BLaER1 (cell line): ENCODE results near the gene GAL3ST1.
"Not testable (repeated sequence)": the region's sequence is repeated elsewhere in the genome, so short reads cannot be mapped to it uniquely, and the experiment has no call there.

ENCODE experiments used
- H3K27ac ChIP-seq: shearing (Covaris generic); formaldehyde crosslinking; 2 replicates; pipeline ENCODE4 v1.8.1; 2022
- H3K27me3 ChIP-seq: shearing (Covaris generic); formaldehyde crosslinking; 2 replicates; pipeline ENCODE4 v1.8.1; 2022
- H3K36me3 ChIP-seq: shearing (Covaris generic); formaldehyde crosslinking; 2 replicates; pipeline ENCODE4 v1.8.1; 2022
- H3K4me1 ChIP-seq: shearing (Covaris generic); formaldehyde crosslinking; 2 replicates; pipeline ENCODE4 v1.8.1; 2022
- H3K4me2 ChIP-seq: shearing (Covaris generic); formaldehyde crosslinking; 2 replicates; pipeline ENCODE4 v1.8.1; 2022
- H3K4me3 ChIP-seq: shearing (Covaris generic); formaldehyde crosslinking; 2 replicates; pipeline ENCODE4 v1.8.1; 2022
- H3K9ac ChIP-seq: shearing (Covaris generic); formaldehyde crosslinking; 2 replicates; pipeline ENCODE4 v1.8.1; 2022
- H3K9me3 ChIP-seq: shearing (Covaris generic); formaldehyde crosslinking; 2 replicates; pipeline ENCODE4 v1.8.1; 2022
- H4K20me1 ChIP-seq: shearing (Covaris generic); formaldehyde crosslinking; 2 replicates; pipeline ENCODE4 v1.8.1; 2022
- Cebpa-rat ChIP-seq: shearing (Covaris generic); IDR thresholded peaks from 2 replicates; pipeline ENCODE4 v1.8.1; 2022

Gene GAL3ST1

DNA sequence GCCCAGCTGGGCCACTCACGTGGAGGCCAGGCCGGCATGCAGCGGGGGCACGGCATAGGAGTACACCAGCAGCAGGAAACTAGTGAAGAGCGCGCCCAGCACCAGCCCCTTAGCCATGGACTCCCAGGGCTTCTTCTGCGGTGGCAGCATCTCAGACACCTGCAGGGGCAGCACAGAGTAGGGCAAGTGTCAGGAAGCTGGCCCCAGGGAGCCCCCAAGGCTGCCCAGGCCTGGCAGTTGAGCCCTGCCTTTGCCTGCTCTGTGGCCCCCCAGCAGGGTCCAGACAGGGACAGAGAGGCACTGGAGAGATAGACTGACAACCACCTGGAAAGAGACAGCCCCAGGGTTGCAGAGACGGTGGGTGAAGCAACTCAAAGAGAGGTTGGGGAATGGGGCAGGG is 17.2 kb downstream of the GAL3ST1 start:
- TF ChIP-seq Cebpa-rat = no peak
- Histone ChIP-seq H4K20me1 (no peaks in the 10 kb centered on the region), H3K9ac (no peak overlapping the region), H3K4me2 (no peak overlapping the region), H3K4me1 (no peaks in the 10 kb centered on the region), H3K27ac (no peak overlapping the region), H3K9me3 (no peaks in the 10 kb centered on the region), H3K36me3 (no peaks in the 10 kb centered on the region), H3K4me3 (no peak overlapping the region), H3K27me3 (no peaks in the 10 kb centered on the region)

DNA sequence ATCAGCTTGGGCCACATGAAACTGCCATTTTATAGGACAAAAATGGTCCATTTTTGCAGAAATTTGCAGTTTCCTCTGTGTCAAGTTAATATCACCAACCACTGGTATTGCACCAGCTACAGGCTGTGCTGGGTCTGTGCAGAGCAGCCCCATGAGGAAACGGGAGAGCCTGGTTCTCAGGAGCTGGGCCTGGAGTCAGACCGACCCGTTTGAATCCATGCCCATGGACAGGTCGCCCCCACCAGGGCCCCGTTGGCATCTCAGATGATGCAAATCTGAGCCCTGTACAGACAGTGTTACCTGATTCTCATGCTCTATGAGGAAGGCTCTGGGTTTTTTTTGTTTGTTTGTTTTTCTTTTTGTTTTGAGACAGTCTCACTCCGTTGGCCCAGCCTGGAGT is 18.1 kb downstream of the GAL3ST1 start:
- H3K4me2 ChIP-seq = no peak overlapping the region
- TF ChIP-seq Cebpa-rat = no peak
- H3K9ac ChIP-seq = no peak overlapping the region
- no peaks in the 10 kb centered on the region for H3K36me3 ChIP-seq
- no peak overlapping the region for H3K4me3 ChIP-seq
- H3K27ac ChIP-seq = no peak overlapping the region
- no peaks in the 10 kb centered on the region for H3K4me1 ChIP-seq
- H3K27me3 ChIP-seq = no peaks in the 10 kb centered on the region
- no peaks in the 10 kb centered on the region for H4K20me1 ChIP-seq
- no peaks in the 10 kb centered on the region for H3K9me3 ChIP-seq

DNA sequence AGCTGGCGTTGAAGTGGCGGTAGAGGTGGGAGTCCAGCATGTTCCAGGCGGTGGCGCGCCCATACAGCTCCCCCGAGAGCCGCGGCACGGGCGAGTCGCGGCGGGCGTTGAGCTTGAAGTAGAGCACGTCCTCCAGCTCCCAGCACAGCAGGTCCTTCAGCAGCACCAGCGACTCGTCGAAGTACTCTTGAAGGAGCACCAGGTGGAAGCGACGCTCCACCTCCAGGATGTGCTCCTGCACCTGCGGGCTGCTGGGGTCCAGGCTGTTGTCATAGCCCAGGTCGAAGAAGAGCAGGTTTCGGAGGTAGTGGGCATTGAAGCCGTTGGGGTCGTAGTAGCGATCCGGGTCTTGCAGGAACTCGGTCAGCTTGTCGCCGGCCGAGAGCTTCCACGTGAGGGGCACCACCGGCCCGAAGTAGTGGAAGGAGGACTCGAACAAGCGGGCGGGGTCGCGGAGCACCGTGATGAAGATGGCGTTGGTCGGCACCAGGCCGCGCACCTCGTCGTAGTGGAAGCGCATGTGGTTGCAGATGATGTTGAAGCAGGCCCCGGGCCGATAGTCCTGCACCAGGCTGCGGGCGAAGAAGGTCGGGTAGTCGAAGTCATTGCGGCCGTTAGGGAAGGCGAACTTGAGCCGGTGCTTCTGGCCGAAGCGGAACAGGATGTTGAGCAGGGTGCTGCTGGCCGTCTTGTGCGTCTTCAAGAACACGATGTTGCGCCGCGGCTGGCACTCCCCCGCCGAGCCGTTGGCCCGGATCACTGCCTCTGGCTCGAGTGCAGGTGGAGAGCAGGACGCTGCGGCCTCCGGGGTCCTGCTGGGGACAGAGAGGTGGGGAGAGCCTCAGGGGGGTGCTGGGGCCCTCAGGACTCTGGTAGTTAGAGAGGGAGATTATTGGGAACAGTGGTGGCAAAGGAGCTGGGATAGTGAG is 18.9 kb downstream of the GAL3ST1 start:
- Histone ChIP-seq H3K4me3 (no peak overlapping the region), H3K27me3 (no peaks in the 10 kb centered on the region), H3K9ac (no peak overlapping the region), H3K4me2 (no peak overlapping the region), H3K9me3 (no peaks in the 10 kb centered on the region), H3K4me1 (no peaks in the 10 kb centered on the region), H4K20me1 (no peaks in the 10 kb centered on the region), H3K27ac (no peak overlapping the region), H3K36me3 (no peaks in the 10 kb centered on the region)
- no peak for TF ChIP-seq Cebpa-rat

DNA sequence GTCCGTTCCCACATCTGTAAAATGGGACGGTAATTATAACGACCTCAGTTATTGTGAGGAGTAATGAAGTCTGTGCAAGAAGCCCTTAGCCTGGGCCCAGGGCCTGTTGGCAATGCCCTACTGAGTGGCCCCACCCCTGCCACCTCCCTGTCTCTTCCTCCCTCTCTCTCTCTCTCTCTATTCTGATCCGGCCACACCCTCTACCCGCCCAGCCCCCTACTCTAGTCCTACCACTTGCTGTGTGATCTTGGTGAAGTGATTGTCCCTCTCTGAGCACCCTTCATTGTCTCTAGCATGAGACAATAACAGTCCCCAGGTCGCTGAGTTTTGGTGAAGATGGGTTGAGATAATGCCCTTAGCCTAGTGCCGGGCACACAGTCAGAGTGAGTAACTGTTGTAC is 20.5 kb downstream of the GAL3ST1 start:
- Histone ChIP-seq H4K20me1 (no peaks in the 10 kb centered on the region), H3K4me2 (no peak overlapping the region), H3K9ac (no peak overlapping the region), H3K36me3 (no peaks in the 10 kb centered on the region), H3K27me3 (no peaks in the 10 kb centered on the region), H3K4me3 (no peak overlapping the region), H3K4me1 (no peaks in the 10 kb centered on the region), H3K9me3 (no peaks in the 10 kb centered on the region), H3K27ac (no peak overlapping the region)
- no peak for TF ChIP-seq Cebpa-rat

DNA sequence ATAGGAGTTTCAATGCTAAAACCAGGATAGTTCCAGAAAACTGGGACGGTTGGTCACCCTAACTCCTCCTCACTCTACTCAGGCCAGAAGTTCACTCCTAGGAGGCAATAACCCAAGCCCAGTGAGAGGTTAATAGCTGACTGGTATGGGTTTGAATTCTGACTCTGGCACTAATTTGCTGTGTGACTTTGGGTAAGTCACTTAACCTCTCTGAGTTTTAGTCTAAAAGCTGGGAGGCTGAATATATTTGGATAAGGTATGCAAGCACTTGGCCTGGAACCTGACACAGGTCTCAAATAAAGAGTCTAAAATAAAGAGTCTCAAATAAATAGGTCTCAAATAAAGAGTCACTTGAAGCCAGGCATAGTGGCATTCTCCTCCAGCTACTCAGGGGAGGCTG is 21.7 kb downstream of the GAL3ST1 start:
- no peaks in the 10 kb centered on the region for H3K9me3 ChIP-seq

DNA sequence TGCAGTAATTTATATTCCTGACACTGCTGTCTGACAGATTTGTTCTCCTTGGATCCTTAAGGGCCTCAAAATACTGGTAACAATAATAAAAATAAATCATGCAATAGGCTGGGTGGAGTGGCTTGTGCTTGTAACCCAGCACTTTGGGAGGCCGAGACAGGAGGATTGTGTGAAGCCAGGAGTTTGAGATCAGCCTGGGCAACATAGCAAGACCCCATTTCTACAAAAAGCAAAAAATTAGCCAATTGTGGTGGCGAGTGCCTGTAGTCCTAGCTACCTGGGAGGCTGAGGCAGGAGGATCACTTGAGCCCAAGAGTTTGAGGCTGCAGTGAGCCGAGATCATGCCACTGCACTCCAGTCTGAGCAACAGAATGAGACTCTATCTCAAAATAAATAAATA is 22.7 kb downstream of the GAL3ST1 start:
- not testable (repeated sequence) for H3K4me1 ChIP-seq, H3K4me2 ChIP-seq, H3K4me3 ChIP-seq

More for the DNA sequence above, 21.7 kb downstream of the GAL3ST1 start:
- Histone ChIP-seq H3K27ac (no peak overlapping the region), H3K27me3 (no peaks in the 10 kb centered on the region), H3K4me1 (no peaks in the 10 kb centered on the region), H4K20me1 (no peaks in the 10 kb centered on the region), H3K4me3 (no peak overlapping the region), H3K4me2 (no peak overlapping the region), H3K36me3 (no peaks in the 10 kb centered on the region), H3K9ac (no peak overlapping the region)
- no peak for TF ChIP-seq Cebpa-rat

DNA sequence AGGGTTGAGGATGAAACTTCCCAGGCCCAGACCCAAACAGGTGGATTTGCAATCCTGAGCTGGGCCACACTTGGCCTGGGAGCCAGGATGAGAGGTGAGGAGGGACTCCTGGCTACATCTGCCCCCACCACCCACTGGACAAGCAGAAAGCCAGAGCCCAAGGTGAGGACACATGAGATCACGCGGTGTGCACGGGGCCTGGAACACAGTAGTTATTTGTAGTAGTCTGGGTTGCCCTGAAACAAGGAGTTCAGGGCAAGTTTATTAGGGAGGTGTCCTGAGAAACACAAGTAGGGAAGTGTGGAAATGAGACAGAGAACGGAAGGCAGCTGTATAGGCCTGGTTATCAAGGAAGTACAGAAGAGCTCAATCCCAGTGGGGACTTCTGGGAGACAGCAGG is 27.3 kb downstream of the GAL3ST1 start:
- TF ChIP-seq Cebpa-rat = no peak
- no peaks in the 10 kb centered on the region for H3K36me3 ChIP-seq
- no peaks in the 10 kb centered on the region for H3K4me1 ChIP-seq
- H4K20me1 ChIP-seq = no peaks in the 10 kb centered on the region
- H3K9me3 ChIP-seq = no peaks in the 10 kb centered on the region
- no peaks in the 10 kb centered on the region for H3K27me3 ChIP-seq
- no peak overlapping the region for H3K9ac ChIP-seq
- H3K4me3 ChIP-seq = no peak overlapping the region
- H3K27ac ChIP-seq = no peak overlapping the region
- no peak overlapping the region for H3K4me2 ChIP-seq

More for the DNA sequence above, 22.7 kb downstream of the GAL3ST1 start:
- H3K9ac ChIP-seq, H3K36me3 ChIP-seq, H3K9me3 ChIP-seq, H3K27ac ChIP-seq, H3K27me3 ChIP-seq, H4K20me1 ChIP-seq: not testable (repeated sequence)

DNA sequence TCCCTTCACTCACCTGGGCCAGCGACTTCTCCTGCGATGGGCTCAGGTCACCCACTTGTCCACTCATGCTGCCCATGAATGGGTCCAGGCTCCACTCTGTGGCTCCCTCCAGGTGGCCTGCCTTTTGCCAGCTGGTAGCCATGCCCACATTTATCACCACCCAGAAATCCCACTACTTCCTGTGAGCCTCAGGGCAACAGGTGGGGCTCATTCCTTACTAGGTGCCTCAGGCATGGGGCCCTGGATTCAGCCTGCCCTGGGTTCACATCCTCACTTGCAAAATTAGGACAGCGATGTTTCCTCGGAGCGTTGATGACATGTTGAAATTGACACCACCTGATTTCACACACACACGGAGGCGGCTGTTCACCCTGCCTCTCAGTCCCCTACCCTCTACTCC is 27.8 kb downstream of the GAL3ST1 start, which contains the start of gene SEC14L6:
Gene SEC14L6 (minus strand): TSS at position 126 of the 400 bp plus-strand sequence. CDS start 59 bp downstream, at position 67.
- H3K4me2 ChIP-seq = no peak within 1 kb of the TSS
- H3K36me3 ChIP-seq = no peaks in the 10 kb centered on the region
- no peak within 1 kb of the TSS for H3K9ac ChIP-seq
- H3K9me3 ChIP-seq = no peaks in the 10 kb centered on the region
- H4K20me1 ChIP-seq = no peaks in the 10 kb centered on the region
- no peak within 1 kb of the TSS for H3K27ac ChIP-seq
- H3K4me3 ChIP-seq = no peak within 1 kb of the TSS
- H3K27me3 ChIP-seq = no peaks in the 10 kb centered on the region
- H3K4me1 ChIP-seq = no peaks in the 10 kb centered on the region
- TF ChIP-seq Cebpa-rat = no peak

DNA sequence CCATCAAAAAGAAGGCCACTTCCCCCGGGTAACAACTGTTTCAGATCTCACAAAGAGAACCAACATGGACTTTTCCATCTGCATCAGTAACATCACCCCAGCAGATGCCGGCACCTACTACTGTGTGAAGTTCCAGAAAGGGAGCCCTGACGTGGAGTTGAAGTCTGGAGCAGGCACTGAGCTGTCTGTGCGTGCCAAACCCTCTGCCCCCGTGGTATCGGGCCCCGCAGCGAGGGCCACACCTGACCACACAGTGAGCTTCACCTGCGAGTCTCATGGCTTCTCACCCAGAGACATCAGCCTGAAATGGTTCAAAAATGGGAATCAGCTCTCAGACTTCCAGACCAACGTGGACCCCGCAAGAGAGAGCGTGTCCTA is 31.7 kb downstream of the GAL3ST1 start:
- Histone ChIP-seq H3K4me1 (no peaks in the 10 kb centered on the region), H3K27ac (no peak overlapping the region), H3K9ac (no peak overlapping the region), H4K20me1 (no peaks in the 10 kb centered on the region), H3K27me3 (no peaks in the 10 kb centered on the region), H3K36me3 (no peaks in the 10 kb centered on the region), H3K4me3 (no peak overlapping the region), H3K9me3 (no peaks in the 10 kb centered on the region), H3K4me2 (no peak overlapping the region)
- TF ChIP-seq Cebpa-rat = no peak

DNA sequence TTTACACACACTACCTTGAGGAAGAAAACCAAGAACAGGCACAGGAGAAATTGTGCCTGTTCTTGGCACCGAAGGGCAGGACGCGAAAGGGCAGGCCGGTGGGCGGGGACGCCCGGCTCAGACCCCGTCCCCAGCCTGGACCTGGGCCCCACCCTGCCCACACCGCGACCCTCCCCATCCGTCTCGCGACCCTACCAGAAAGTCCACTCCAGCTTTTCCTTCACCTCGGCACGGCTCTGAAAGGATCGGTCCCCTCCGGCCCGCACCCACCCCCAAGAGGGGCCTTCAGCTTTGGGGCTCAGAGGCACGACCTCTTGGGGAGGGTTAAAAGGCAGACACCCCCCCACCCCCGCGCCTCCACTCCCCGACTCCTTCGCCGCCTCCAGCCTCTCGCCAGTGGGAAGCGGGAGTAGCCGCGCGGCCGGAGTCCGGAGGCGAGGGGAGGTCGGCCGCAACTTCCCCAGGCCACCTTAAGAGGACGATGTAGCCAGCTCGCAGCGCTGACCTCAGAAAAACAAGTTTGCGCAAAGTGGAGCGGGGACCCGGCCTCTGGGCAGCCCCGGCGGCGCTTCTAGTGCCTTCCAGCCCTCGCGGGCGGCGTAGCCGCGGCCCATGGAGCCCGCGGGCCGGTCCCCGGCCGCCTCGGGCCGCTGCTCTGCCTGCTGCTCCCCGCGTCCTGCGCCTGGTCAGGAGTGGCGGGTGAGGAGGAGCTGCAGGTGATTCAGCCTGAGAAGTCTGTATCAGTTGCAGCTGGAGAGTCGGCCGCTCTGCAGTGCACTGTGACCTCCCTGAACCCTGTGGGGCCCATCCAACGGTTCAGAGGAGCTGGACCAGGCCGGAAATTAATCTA is 32.3 kb downstream of the GAL3ST1 start:
- Histone ChIP-seq H3K36me3 (no peaks in the 10 kb centered on the region), H4K20me1 (no peaks in the 10 kb centered on the region), H3K27me3 (no peaks in the 10 kb centered on the region), H3K4me1 (no peaks in the 10 kb centered on the region), H3K9me3 (no peaks in the 10 kb centered on the region), H3K4me3 (no peak overlapping the region), H3K4me2 (no peak overlapping the region), H3K9ac (no peak overlapping the region), H3K27ac (no peak overlapping the region)
- TF ChIP-seq Cebpa-rat = no peak

DNA sequence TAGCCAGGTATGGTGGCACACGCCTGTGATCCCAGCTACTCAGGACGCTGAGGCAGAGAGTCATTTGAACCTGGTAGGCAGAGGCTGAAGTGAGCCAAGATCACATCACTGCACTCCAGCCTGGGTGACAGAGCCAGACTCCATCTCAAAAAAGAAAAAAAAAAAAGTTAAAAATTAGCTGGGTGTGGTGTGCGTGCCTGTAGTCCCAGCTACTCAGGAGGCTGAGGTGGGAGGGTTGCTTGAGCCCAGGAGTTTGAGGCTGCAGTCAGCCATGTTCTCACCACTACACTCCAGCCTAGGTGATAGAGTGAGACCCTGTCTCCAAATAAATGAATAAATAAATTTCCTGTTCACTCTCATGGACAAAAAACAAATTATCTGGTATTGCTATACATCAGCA is 33.0 kb downstream of the GAL3ST1 start:
- H3K27ac ChIP-seq, H3K27me3 ChIP-seq, H3K36me3 ChIP-seq, H3K9ac ChIP-seq, H3K4me3 ChIP-seq, H4K20me1 ChIP-seq, H3K4me1 ChIP-seq, H3K9me3 ChIP-seq, H3K4me2 ChIP-seq: not testable (repeated sequence)
